Gastrocnemius medialis (tissue), 4 donors: ENCODE measurements around the gene DNAJB13. TPM values are rescaled to one million over a fixed set of nuclear protein-coding genes. Genes with fewer than 3 reads are reported as not detected.

Source experiments
- ATAC-seq, 2 donors: fragments of 150-250 bp; one replicate each; pipeline ENCODE4 v1.9.1; 2016
- DNase-seq, 2 donors: peaks; one replicate each; pipeline ENCODE4 v3.0.0-alpha.2; 2019
- H3K27ac ChIP-seq, 4 donors: fragments of 200-600 bp; sonication (generic); 1 replicate in 1 of 4; 2 replicates in 3 of 4; pipeline ENCODE4 v1.5.1; 2016 to 2018; ENCODE audit warnings: mild to moderate bottlenecking in 2 of 4, moderate library complexity in 1 of 4
- H3K27me3 ChIP-seq, 3 donors: fragments of 200-600 bp; sonication (generic) in 2 of 3; 1 replicate in 1 of 3; 2 replicates in 2 of 3; pipeline versions ENCODE4 v1.5.1 to v1.6.0; 2016 to 2019; ENCODE audit warnings: mild to moderate bottlenecking in 1 of 3, moderate library complexity in 1 of 3
- H3K36me3 ChIP-seq, 2 donors: fragments of 200-600 bp; sonication (generic) in 1 of 2; one replicate each; pipeline ENCODE4 v1.5.1; 2017 to 2018
- H3K4me1 ChIP-seq, 2 donors: fragments of 200-600 bp; sonication (generic) in 1 of 2; one replicate each; pipeline ENCODE4 v1.5.1; 2016 to 2017; ENCODE audit warnings: mild to moderate bottlenecking in 2 of 2
- H3K4me3 ChIP-seq, 4 donors: fragments of 200-600 bp; sonication (generic) in 3 of 4; 1 replicate in 1 of 4; 2 replicates in 3 of 4; pipeline ENCODE4 v1.5.1; 2016 to 2019; ENCODE audit warnings: mild to moderate bottlenecking in 2 of 4
- H3K9me3 ChIP-seq, 3 donors: fragments of 200-600 bp; sonication (generic) in 2 of 3; 1 replicate in 1 of 3; 2 replicates in 2 of 3; pipeline ENCODE4 v1.5.1; 2016 to 2019
- POLR2A ChIP-seq, 2 donors: fragments of 450-650 bp; IDR thresholded peaks; one replicate each; pipeline ENCODE4 v1.6.1; 2017; ENCODE audit warnings: antibody characterized with exemption in 2 of 2, mild to moderate bottlenecking in 2 of 2, moderate library complexity in 2 of 2
- in situ Hi-C, 4 donors: fragments of 200-750 bp; cut with MboI; loops; one replicate each; pipeline versions ENCODE4 v1.15.0 to v1.8.0; 2017; ENCODE audit warnings: low sequenced_read_pairs in 4 of 4
- intact Hi-C: fragments of 100-400 bp; cut with DNase I; formaldehyde crosslinking; loops from one replicate; pipeline ENCODE4 v1.15.1; 2023; ENCODE audit warnings: low total_unique reads
- total RNA-seq, 4 donors: library from RNA; depleted of rRNA; stranded (reverse); fragments of >200 nt; gene quantifications; one replicate each; pipeline versions ENCODE4 v1.1.0 to v1.2.3, GENCODE V29; 2016
- TF ChIP-seq, protein P1 (sequence below), 5 experiments: fragments of 450-650 bp in 3 of 5; fragments of 200-600 bp in 2 of 5; sonication (generic) in 2 of 5; IDR thresholded peaks in 4 of 5; conservative IDR thresholded peaks in 1 of 5; 1 replicate in 4 of 5; 2 replicates in 1 of 5; pipeline ENCODE4 v1.5.1; 2016 to 2019; ENCODE audit warnings: antibody characterized with exemption in 5 of 5, mild to moderate bottlenecking in 3 of 5, moderate library complexity in 3 of 5

The DNAJB13 gene
- total RNA-seq, 4 donors from 2014 or later: not detected

DNA sequence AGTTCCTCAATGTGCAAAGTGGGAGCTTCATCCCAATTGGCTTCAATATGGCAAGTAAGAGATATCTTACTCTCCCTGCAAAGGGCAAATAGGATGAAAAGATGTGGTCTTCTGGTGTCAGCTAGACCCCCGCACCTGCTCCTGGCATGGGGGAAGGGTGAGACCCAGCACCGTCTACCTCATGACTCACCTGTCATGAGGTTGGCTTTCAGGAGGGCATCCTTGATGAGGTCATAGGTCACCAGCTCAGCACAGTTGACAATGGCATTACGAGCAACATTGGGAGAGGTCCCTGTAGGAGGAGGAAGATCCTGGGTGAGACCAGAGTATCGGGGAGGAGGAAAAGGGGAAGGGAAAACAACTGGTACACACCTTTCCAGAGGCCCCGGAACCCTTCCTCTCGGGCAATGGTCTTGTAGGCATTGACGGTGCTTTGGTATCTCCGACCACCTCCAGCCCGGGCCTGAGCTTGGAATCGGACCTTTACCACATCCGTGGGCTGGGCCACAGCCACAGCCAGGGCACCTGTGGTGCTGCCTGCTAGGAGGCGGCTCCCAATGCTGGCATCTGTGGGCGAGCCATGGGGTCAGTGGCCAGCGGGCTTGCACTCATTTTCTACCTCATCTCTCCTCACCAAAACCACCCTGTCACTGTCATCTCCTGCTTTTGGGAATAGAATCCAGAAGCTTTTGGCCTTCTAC, 25.8 kb downstream of the DNAJB13 start:
- no peak overlapping the region for H3K4me3 ChIP-seq
- DNase-seq (no peak), ATAC-seq (no peak)
- H3K4me1 ChIP-seq: peaks cover 0 to 16% of the 10 kb centered on the region in 2 donors
- H3K36me3 ChIP-seq: peaks cover 0 to 58% of the 10 kb centered on the region in 2 donors
- intact Hi-C loops: no loop called here
- in situ Hi-C loops: no loop called here
- no peaks in the 10 kb centered on the region for H3K9me3 ChIP-seq
- H3K27ac ChIP-seq: no peak overlapping the region
- H3K27me3 ChIP-seq: no peaks in the 10 kb centered on the region
- no peak for TF ChIP-seq POLR2A (IDR thresholded peaks at IDR 0.05)
- TF ChIP-seq, protein P1, sequence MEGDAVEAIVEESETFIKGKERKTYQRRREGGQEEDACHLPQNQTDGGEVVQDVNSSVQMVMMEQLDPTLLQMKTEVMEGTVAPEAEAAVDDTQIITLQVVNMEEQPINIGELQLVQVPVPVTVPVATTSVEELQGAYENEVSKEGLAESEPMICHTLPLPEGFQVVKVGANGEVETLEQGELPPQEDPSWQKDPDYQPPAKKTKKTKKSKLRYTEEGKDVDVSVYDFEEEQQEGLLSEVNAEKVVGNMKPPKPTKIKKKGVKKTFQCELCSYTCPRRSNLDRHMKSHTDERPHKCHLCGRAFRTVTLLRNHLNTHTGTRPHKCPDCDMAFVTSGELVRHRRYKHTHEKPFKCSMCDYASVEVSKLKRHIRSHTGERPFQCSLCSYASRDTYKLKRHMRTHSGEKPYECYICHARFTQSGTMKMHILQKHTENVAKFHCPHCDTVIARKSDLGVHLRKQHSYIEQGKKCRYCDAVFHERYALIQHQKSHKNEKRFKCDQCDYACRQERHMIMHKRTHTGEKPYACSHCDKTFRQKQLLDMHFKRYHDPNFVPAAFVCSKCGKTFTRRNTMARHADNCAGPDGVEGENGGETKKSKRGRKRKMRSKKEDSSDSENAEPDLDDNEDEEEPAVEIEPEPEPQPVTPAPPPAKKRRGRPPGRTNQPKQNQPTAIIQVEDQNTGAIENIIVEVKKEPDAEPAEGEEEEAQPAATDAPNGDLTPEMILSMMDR (IDR thresholded peaks at IDR 0.05 in 4 of 5, conservative IDR thresholded peaks at IDR 0.05 in 1 of 5): no peak

DNA sequence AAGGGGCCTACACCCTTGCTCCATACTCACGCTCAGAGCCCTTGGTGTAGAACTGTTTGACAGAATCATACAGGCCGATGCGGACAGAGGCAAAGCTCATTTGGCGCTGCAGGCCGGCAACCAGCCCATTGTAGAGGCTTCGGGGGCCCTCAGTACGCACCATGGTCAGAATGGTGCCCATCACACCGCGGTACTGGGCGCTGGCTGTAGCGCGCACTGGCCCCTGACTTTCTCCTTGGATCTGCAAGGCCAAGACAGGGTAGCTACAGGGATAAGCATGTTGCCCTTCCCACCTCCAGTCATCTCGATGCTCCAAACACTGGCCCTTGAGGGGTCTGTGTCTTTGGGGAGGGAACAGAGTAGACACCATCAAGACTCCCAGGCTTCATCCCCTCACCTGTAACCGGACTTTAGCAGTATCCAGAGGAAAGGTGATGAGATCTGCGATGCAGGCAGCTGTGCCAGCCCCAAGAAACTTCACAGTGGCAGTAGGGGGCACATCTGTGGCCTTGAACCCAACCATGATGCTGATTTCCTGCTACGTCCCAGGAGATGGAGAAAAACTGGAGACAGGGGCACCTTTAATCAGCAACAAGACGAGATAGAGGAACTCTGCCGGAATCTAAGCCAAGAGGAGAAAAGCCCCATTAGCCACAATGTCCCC, 27.2 kb downstream of the DNAJB13 start:
- H3K4me3 ChIP-seq: no peak overlapping the region
- H3K36me3 ChIP-seq: peaks cover 0 to 58% of the 10 kb centered on the region in 2 donors
- no peaks in the 10 kb centered on the region for H3K9me3 ChIP-seq
- DNase-seq: no peak
- H3K27me3 ChIP-seq: no peaks in the 10 kb centered on the region
- ATAC-seq: no peak
- in situ Hi-C loops: no loop called here
- intact Hi-C loops: no loop called here
- peak overlapping the region in 1 of 4 donors; percentile 46 for H3K27ac ChIP-seq
- TF ChIP-seq, protein P1 (IDR thresholded peaks at IDR 0.05 in 4 of 5, conservative IDR thresholded peaks at IDR 0.05 in 1 of 5): no peak
- no peak for TF ChIP-seq POLR2A (IDR thresholded peaks at IDR 0.05)
- peaks cover 0 to 22% of the 10 kb centered on the region in 2 donors for H3K4me1 ChIP-seq

DNA sequence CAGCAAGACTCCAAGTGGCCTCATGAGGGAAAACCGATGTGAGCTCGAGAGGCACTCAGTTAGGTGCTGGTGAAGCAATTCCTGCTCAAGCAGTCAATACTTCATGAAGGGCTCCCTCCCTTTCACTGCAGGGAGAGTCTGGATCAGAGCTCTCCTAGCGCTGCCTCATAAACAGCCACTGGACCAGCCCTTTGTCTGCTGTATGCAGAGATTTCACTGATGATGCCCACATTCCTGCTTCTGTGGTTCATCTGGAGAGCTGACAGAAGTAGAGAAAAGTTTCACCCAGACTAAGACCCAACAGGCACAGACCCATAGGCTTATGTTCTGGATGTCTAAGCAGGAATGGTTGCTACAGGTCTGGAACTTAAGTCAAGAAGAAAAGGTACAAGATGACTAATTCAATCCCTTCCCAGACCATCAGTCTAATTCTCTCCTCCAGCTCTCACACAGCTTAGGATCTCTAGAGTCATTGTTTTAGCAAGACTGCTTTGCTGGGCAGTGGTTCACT, 27.8 kb downstream of the DNAJB13 start:
- in situ Hi-C loops: no loop called here
- no peak for TF ChIP-seq POLR2A (IDR thresholded peaks at IDR 0.05)
- TF ChIP-seq, protein P1 (IDR thresholded peaks at IDR 0.05 in 4 of 5, conservative IDR thresholded peaks at IDR 0.05 in 1 of 5): no peak
- H3K4me1 ChIP-seq: peaks cover 1 to 23% of the 10 kb centered on the region in 2 donors

DNA sequence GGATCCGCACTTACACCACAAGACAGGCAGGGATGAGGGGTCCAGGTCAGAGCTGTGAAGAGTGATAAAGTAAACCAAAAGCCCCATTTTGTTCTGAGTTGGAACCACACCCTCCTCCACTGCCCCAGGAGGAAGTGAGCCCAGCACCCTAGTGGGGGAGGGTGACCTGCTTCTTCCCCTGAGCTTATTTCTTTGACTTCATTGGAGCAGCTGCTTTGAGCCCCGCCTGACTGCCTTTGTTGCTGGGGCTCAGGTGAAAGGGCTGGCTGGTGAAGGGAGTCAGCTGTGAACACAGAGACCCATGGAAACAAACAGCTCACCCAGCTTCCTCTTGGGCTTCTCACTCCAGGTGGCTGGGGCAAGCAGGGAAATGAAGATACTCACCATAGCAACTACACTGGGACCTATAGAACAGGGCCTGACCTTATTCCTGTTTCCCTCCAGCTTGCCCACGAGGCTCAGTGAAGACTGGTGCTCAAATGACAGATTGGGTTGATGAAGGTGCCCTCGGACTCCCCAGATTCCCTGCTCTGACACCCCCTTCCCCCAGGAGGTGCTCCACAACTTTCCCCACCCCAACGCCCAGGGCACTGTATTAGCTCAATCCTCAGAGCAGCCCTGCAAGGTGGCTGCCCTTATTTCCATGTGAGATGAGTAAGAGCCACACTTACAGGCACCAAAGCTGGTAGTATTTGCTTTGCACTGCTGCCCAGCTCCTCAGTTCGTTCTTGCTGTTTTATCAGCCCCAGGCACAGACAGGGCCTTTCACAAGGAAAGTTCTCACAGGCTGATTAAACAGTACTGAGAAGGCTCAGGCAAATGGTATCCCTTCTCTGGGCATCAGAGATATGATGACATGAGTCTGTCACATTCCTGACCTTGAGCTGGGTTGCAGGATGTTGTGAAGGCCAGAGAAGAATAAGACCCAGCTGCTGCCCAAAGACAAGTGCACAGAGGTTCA, 29.5 kb downstream of the DNAJB13 start:
- Histone ChIP-seq H3K36me3 (peaks cover 0 to 47% of the 10 kb centered on the region in 2 donors), H3K27me3 (no peaks in the 10 kb centered on the region), H3K4me3 (peak overlapping the region in 2 of 4 donors; percentile 66 to 78), H3K27ac (peak overlapping the region; percentile 27 to 99 (median 95)), H3K9me3 (no peaks in the 10 kb centered on the region), H3K4me1 (peaks cover 12 to 36% of the 10 kb centered on the region in 2 donors)
- intact Hi-C loops: loop anchor here (5.0 kb wide), 1 partner anchor 192 kb away; the partner anchor contains the start of genes C2CD3 and PPME1
- no peak for TF ChIP-seq POLR2A (IDR thresholded peaks at IDR 0.05)
- TF ChIP-seq, protein P1 (IDR thresholded peaks at IDR 0.05 in 4 of 5, conservative IDR thresholded peaks at IDR 0.05 in 1 of 5): no peak
- DNase-seq (peak in 1 of 2 donors; percentile 48), ATAC-seq (no peak)
- in situ Hi-C loops: no loop called here

More for the DNA sequence above, 27.8 kb downstream of the DNAJB13 start:
- Histone ChIP-seq H3K27me3 (no peaks in the 10 kb centered on the region), H3K9me3 (no peaks in the 10 kb centered on the region), H3K27ac (no peak overlapping the region), H3K36me3 (peaks cover 0 to 58% of the 10 kb centered on the region in 2 donors), H3K4me3 (no peak overlapping the region)
- intact Hi-C loops: no loop called here
- no peak for ATAC-seq
- DNase-seq: no peak
